ENCODE data around the gene OR10D3.

- TF ChIP-seq EZH2 (IDR thresholded peaks at IDR 0.05; ENCODE audit: borderline replicate concordance, low read depth, low read length, severe bottlenecking) (no peak), CTCF (IDR thresholded peaks at IDR 0.05; ENCODE audit: borderline replicate concordance, extremely low read depth, low read length, poor library complexity, severe bottlenecking) (no peak)
Observed at GRCh38 chr11:124174001-124174583, 9.1 kb upstream of the OR10D3 start.

All from DND-41 (cell line).